ENCODE results near the gene TEX22.

Gene TEX22

GRCh38 chr14:105385698-105386365 is 12.5 kb upstream of the TEX22 start:
- no peak overlapping the region for H3K4me3 ChIP-seq (ENCODE audit: low read length)
- no peak for DNase-seq (ENCODE audit: low read depth)
- TF ChIP-seq CTCF (conservative IDR thresholded peaks at IDR 0.05; ENCODE audit: low read length), result no peak

GRCh38 chr14:105386581-105387529 is 11.5 kb upstream of the TEX22 start:
- no peak for TF ChIP-seq CTCF (conservative IDR thresholded peaks at IDR 0.05; ENCODE audit: low read length)
- DNase-seq (ENCODE audit: low read depth), result no peak
- H3K4me3 ChIP-seq (ENCODE audit: low read length), result no peak overlapping the region

- DNase-seq (ENCODE audit: low read depth), result no peak
- no peak for TF ChIP-seq CTCF (conservative IDR thresholded peaks at IDR 0.05; ENCODE audit: low read length)
- no peak overlapping the region for H3K4me3 ChIP-seq (ENCODE audit: low read length)
These were observed 10.8 kb upstream of the TEX22 start for GRCh38 chr14:105387530-105387922.

GRCh38 chr14:105388110-105388951 is 10.0 kb upstream of the TEX22 start:
- no peak overlapping the region for H3K4me3 ChIP-seq (ENCODE audit: low read length)
- TF ChIP-seq CTCF (conservative IDR thresholded peaks at IDR 0.05; ENCODE audit: low read length), result no peak
- no peak for DNase-seq (ENCODE audit: low read depth)

- TF ChIP-seq CTCF (conservative IDR thresholded peaks at IDR 0.05; ENCODE audit: low read length), result no peak
- no peak for DNase-seq (ENCODE audit: low read depth)
- H3K4me3 ChIP-seq (ENCODE audit: low read length), result no peak overlapping the region
These were observed 9.4 kb upstream of the TEX22 start for GRCh38 chr14:105388976-105389375.

GRCh38 chr14:105389534-105389933 is 8.8 kb upstream of the TEX22 start:
- H3K4me3 ChIP-seq (ENCODE audit: low read length), result no peak overlapping the region
- TF ChIP-seq CTCF (conservative IDR thresholded peaks at IDR 0.05; ENCODE audit: low read length), result no peak

More at GRCh38 chr14:105389534-105389933, 8.8 kb upstream of the TEX22 start:
- DNase-seq (ENCODE audit: low read depth), result no peak

Data from AG10803 (cell line).